DMS153 (cell line): ENCODE measurements around the gene TGM3.

Source experiments
- DNase-seq: peaks from one replicate; lab custom pipeline; 2025; lab: John Stamatoyannopoulos, UW

Gene TGM3

GRCh38 chr20:2295886-2296515 is at the start of gene TGM3:
TGM3 (plus strand) TSS chr20:2296001; CDS start chr20:2296064, 63 bp downstream.
- DNase-seq = no peak

- no peak for DNase-seq
Observed at GRCh38 chr20:2246069-2246491, 49.7 kb upstream of the TGM3 start.

- no peak for DNase-seq
Observed at GRCh38 chr20:2248837-2249236, 47.0 kb upstream of the TGM3 start.

- DNase-seq = no peak
Observed at GRCh38 chr20:2249935-2250334, 45.9 kb upstream of the TGM3 start.

GRCh38 chr20:2252419-2252997 is 43.3 kb upstream of the TGM3 start:
- no peak for DNase-seq

GRCh38 chr20:2253256-2253655 is 42.5 kb upstream of the TGM3 start:
- DNase-seq = no peak

- DNase-seq = no peak
Observed at GRCh38 chr20:2254333-2254732, 41.5 kb upstream of the TGM3 start.

- no peak for DNase-seq
Observed at GRCh38 chr20:2255926-2256531, 39.8 kb upstream of the TGM3 start.

GRCh38 chr20:2259731-2260130 is 36.1 kb upstream of the TGM3 start:
- no peak for DNase-seq

- no peak for DNase-seq
Observed at GRCh38 chr20:2260250-2260649, 35.6 kb upstream of the TGM3 start.

GRCh38 chr20:2261046-2261485 is 34.7 kb upstream of the TGM3 start:
- DNase-seq = no peak

- no peak for DNase-seq
Observed at GRCh38 chr20:2261629-2262028, 34.2 kb upstream of the TGM3 start.

- DNase-seq = no peak
Observed at GRCh38 chr20:2264118-2264517, 31.7 kb upstream of the TGM3 start.

- peak; percentile 79 for DNase-seq
Observed at GRCh38 chr20:2264621-2265374, 31.0 kb upstream of the TGM3 start.

- no peak for DNase-seq
Observed at GRCh38 chr20:2273634-2274302, 22.0 kb upstream of the TGM3 start.

GRCh38 chr20:2276015-2276414 is 19.8 kb upstream of the TGM3 start:
- no peak for DNase-seq

GRCh38 chr20:2279253-2279779 is 16.5 kb upstream of the TGM3 start:
- no peak for DNase-seq

- no peak for DNase-seq
Observed at GRCh38 chr20:2280082-2280481, 15.7 kb upstream of the TGM3 start.

GRCh38 chr20:2281563-2281962 is 14.2 kb upstream of the TGM3 start:
- DNase-seq = no peak

GRCh38 chr20:2282181-2282580 is 13.6 kb upstream of the TGM3 start:
- no peak for DNase-seq

GRCh38 chr20:2283706-2284423 is 11.9 kb upstream of the TGM3 start:
- DNase-seq = no peak
